ENCODE data around the gene TMEM108. TPM values are rescaled to one million over a fixed set of nuclear protein-coding genes. Genes with fewer than 3 reads are reported as not detected.

TMEM108 gene
- total RNA-seq, 1 experiment from 2014 or later = not detected

GRCh38 chr3:133117342-133117741, 79.2 kb downstream of the TMEM108 start:
- DNase-seq (ENCODE audit: low spot score) = no peak

DNA sequence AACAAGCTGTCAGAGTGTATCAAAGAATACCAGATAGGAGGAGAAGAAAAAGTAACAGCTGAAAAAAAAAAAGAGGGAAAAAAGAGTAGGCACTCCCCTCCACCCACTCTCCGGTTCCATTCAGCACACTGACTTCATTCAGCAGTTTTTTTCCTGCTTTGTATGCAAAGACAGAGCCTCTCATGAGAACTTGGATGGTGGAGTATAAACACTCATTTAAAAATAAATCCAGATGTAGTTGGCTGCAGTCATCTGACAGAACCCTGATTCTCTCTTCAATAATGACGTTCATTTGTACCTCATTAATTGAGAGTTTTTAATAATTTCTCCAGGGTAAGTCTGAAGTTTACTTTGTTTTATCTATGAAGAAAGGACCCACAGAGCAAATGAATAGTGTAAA, 81.0 kb downstream of the TMEM108 start:
- no peak for DNase-seq (ENCODE audit: low spot score)

- DNase-seq (ENCODE audit: low spot score) = no peak
These were observed 83.3 kb downstream of the TMEM108 start for GRCh38 chr3:133121450-133121849.

- DNase-seq (ENCODE audit: low spot score) = no peak
These were observed 85.4 kb downstream of the TMEM108 start for GRCh38 chr3:133123636-133124035.

DNA sequence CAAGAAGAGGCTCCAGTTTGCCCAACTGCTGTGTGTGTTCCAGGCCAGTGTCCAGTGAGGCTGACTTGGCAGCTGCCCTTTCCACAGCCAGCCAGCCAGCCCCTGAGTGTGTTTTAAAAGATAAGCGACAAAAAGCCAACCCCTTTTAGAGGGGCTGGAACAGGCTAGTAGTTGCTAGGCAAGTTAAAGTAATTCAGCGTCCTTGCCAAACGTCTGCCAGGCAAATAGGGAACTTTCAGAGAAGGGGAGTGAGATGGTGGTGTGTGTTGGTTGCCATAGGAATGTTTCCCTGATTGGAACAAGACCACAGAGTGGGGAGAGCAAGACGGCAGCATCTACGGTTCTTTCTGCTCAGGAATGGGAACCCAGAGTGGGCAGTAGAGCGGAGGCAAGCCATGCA, 86.3 kb downstream of the TMEM108 start:
- DNase-seq (ENCODE audit: low spot score) = no peak

GRCh38 chr3:133125171-133125570, 87.0 kb downstream of the TMEM108 start:
- no peak for DNase-seq (ENCODE audit: low spot score)

DNA sequence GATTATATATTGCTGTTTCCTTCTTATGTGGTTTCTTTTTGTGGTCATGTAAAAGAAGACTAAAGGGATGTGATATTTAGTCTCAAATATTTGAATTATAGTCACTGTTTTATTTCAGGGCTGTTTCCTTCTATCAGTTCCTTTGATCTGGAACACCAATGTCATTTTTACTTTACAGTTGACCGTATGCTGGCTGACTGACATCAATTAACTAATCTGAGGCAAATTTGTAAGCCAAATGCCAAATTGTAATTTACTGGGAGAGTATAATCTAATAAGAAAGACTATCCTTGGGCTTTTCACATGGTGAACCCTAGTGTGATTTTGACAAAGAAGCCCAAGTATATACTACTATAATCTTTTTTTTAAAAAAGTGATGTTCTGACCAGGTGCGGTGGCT, 87.6 kb downstream of the TMEM108 start:
- DNase-seq (ENCODE audit: low spot score) = no peak

DNA sequence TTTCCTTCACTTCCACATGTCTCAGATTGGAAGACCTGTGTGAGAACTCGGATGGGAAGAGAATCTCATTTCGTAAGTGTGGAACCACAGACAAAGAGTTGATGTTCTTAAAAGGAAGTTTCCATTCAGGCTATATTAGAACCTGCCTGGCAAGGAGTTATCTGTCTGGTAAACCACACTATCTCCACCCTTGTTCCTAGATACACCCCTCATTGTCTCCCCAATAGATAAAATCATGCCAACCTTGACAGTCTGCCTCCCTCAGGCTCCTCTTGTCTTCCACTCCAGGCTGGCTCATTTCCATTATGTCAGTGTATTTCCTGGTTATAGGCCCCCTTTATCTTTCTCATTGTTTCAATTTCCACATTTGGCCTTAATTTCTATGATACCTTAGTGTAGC, 89.2 kb downstream of the TMEM108 start:
- peak; percentile 23 for DNase-seq (ENCODE audit: low spot score)

GRCh38 chr3:133130168-133130567, 92.0 kb downstream of the TMEM108 start:
- DNase-seq (ENCODE audit: low spot score) = no peak

GRCh38 chr3:133135306-133135705, 97.1 kb downstream of the TMEM108 start:
- DNase-seq (ENCODE audit: low spot score) = no peak

GRCh38 chr3:133136114-133137041, 98.2 kb downstream of the TMEM108 start:
- DNase-seq (ENCODE audit: low spot score) = no peak

DNA sequence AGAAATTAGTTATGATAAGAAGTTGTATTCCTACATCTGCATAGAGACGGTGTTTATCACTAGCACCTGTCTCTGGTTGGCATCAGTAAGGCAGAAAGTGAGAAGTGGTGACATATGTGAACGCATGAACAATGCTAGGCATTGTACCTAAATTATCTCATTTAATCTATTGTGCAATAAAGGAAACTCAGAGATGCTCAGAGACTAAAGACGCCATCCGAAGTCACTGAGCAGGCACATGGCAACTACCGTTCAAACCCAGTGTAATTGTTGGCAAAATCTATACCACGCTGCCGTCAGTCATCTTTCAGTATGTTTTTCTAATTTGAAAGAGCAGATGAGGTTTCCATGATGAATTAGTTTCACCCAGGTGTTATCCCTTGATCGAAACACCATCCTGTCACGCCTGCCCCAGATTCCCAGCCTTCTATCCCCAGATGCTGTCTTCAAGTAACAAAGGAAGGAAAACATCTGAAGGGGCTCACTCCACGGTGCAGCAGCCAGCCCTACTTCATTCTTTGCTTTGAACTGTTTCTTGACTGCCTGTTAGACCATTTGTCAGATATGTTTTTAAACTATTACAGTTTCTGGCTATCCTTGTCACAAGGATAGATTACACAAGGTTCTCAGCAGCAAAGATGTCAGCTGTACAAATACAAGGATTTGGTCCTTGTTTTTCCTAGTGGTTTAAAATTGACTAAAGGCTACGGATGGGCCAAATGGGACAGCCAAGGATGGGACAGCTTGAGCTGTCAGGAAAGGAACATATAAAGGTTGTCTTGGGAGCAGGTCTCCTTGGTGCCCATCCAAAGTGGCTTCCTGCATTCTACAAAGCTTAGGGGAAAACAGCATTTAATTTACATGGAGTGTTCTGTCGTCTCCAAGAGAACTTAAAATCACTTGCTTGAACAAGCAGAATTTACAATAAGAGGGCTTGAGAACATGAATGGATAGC, 99.1 kb downstream of the TMEM108 start:
- DNase-seq (ENCODE audit: low spot score) = no peak

GRCh38 chr3:133138017-133138416, 99.8 kb downstream of the TMEM108 start:
- no peak for DNase-seq (ENCODE audit: low spot score)

- DNase-seq (ENCODE audit: low spot score) = no peak
These were observed 113.9 kb downstream of the TMEM108 start for GRCh38 chr3:133152056-133152455.

DNA sequence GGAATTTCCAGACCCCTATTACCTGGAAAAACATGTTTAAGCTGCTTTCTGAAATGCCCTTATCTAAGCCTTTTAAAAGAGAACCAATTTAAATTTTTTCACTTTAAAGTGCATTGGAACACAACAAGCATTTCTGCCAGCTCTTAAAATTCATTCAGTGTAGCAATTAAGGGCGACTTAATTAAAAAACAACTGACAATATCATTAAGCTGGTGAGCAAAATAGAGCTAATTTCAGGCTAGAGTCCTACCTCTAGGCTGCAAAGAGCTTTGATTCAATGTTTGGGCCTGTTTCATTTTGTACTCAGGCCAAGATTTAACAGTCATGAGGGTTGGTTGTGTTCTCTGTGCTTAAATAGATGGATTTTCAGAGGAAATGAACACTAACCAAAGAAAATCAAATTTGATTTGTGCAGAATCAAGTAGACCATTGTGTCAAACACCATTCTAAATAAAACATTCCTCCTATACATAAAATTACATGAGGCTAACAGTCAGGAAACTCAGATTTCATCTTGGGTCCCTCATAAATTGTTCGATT, 114.6 kb downstream of the TMEM108 start:
- DNase-seq (ENCODE audit: low spot score) = no peak

GRCh38 chr3:133153382-133153781, 115.2 kb downstream of the TMEM108 start:
- DNase-seq (ENCODE audit: low spot score) = no peak

- no peak for DNase-seq (ENCODE audit: low spot score)
These were observed 119.5 kb downstream of the TMEM108 start for GRCh38 chr3:133157716-133158115.

- no peak for DNase-seq (ENCODE audit: low spot score)
These were observed 120.5 kb downstream of the TMEM108 start for GRCh38 chr3:133158686-133159085.

DNA sequence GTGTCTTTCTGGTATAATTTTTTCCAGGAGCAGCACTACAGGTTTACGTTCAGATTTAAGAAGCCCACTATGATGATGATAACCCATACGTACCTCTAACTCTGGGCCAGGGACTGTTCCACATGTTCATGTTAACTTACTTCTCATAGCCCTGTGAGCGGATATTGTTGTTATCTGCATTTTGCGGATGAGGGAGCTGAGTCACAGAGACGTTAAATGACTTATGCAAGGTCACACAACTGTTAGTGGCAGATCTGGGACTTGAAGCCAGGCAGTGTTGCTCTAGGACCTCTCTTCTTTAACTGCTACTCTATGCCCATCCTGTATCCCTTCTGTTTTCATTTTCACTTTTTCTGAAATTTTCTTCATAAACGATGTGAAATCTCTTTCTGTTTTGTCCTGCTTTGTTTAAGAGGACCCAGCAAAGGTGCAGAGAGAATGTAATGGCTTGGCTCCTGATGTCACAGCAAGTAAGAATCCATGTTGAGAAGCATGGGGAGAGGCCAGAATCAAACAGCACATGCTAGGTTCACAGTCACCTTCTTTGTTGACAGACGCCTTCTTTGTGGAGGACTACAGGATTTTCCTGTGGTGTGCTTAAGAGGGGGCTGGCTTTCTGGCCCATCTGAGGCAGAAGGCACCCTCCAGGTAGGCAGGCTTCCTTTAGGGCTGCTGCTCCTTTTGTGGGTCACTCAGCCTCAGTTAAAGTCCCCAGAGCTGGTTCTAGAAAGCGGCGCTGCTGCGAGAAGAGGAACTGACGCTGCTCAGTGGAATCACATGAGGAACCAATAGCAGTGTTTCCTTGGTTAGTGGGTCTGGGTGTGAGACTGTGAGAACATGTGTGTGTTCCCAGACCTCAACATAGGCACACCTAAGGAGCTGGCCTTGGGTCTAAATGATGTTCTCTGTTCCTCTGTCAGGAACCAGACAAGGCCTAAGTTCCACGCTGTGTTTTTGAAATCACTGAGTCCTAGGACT, 121.6 kb downstream of the TMEM108 start:
- no peak for DNase-seq (ENCODE audit: low spot score)

- no peak for DNase-seq (ENCODE audit: low spot score)
These were observed 123.5 kb downstream of the TMEM108 start for GRCh38 chr3:133161656-133162055.

GRCh38 chr3:133162265-133162664, 124.1 kb downstream of the TMEM108 start:
- no peak for DNase-seq (ENCODE audit: low spot score)
